HUES48 (cell line): Measurements from ENCODE around the gene AMBP.
"Not testable (repeated sequence)": the region's sequence is repeated elsewhere in the genome, so short reads cannot be mapped to it uniquely, and the experiment has no call there.

Experiments used
- H3K27ac ChIP-seq: one replicate; pipeline ENCODE4 v1.7.0; 2013; ENCODE audit warnings: low read depth, low read length, inconsistent platforms
- H3K27me3 ChIP-seq: 2 replicates; pipeline ENCODE4 v1.6.1; 2013; ENCODE audit warnings: mild to moderate bottlenecking, low read length; ENCODE audit not compliant: control insufficient read depth, insufficient read depth
- H3K36me3 ChIP-seq: 2 replicates; pipeline ENCODE4 v1.6.1; 2013; ENCODE audit warnings: low read length; ENCODE audit not compliant: control insufficient read depth, insufficient read depth
- H3K4me1 ChIP-seq: 2 replicates; pipeline ENCODE4 v1.6.1; 2013; ENCODE audit warnings: mild to moderate bottlenecking, low read length; ENCODE audit not compliant: control insufficient read depth, insufficient read depth
- H3K4me3 ChIP-seq: 2 replicates; pipeline ENCODE4 v1.5.1; 2013; ENCODE audit warnings: mild to moderate bottlenecking, low read depth, low read length
- H3K9ac ChIP-seq: 2 replicates; pipeline ENCODE4 v1.6.1; 2013; ENCODE audit warnings: mild to moderate bottlenecking, low read depth, low read length, moderate library complexity
- H3K9me3 ChIP-seq: 2 replicates; pipeline ENCODE4 v1.6.1; 2013; ENCODE audit warnings: low read length; ENCODE audit not compliant: control insufficient read depth, insufficient read depth

Gene AMBP

GRCh38 chr9:114048533-114049415, 29.3 kb downstream of the AMBP start:
- Histone ChIP-seq H3K27me3 (no peaks in the 10 kb centered on the region), H3K4me1 (no peaks in the 10 kb centered on the region), H3K36me3 (peaks cover 41% of the 10 kb centered on the region), H3K27ac (no peak overlapping the region), H3K9me3 (no peaks in the 10 kb centered on the region), H3K4me3 (no peak overlapping the region), H3K9ac (no peak overlapping the region)

GRCh38 chr9:114047717-114048116, 30.4 kb downstream of the AMBP start:
- Histone ChIP-seq H3K4me3 (no peak overlapping the region), H3K9me3 (no peaks in the 10 kb centered on the region), H3K36me3 (peaks cover 41% of the 10 kb centered on the region), H3K27ac (no peak overlapping the region), H3K9ac (no peak overlapping the region), H3K27me3 (no peaks in the 10 kb centered on the region), H3K4me1 (no peaks in the 10 kb centered on the region)

GRCh38 chr9:114046875-114047274, 31.2 kb downstream of the AMBP start:
- Histone ChIP-seq H3K36me3 (peaks cover 35% of the 10 kb centered on the region), H3K4me3 (no peak overlapping the region), H3K27me3 (no peaks in the 10 kb centered on the region), H3K9me3 (no peaks in the 10 kb centered on the region), H3K27ac (no peak overlapping the region), H3K9ac (no peak overlapping the region), H3K4me1 (no peaks in the 10 kb centered on the region)

- H3K9me3 ChIP-seq = no peaks in the 10 kb centered on the region
- H3K27me3 ChIP-seq = no peaks in the 10 kb centered on the region
- peaks cover 29% of the 10 kb centered on the region for H3K36me3 ChIP-seq
- no peaks in the 10 kb centered on the region for H3K4me1 ChIP-seq
- H3K27ac ChIP-seq = no peak overlapping the region
- H3K9ac ChIP-seq = no peak overlapping the region
- no peak overlapping the region for H3K4me3 ChIP-seq
Measured at GRCh38 chr9:114046237-114046755, 31.8 kb downstream of the AMBP start.

- peaks cover 16% of the 10 kb centered on the region for H3K36me3 ChIP-seq
- H3K27me3 ChIP-seq, H3K9me3 ChIP-seq, H3K27ac ChIP-seq, H3K9ac ChIP-seq, H3K4me1 ChIP-seq, H3K4me3 ChIP-seq: not testable (repeated sequence)
Measured at GRCh38 chr9:114043660-114044059, 34.4 kb downstream of the AMBP start.

GRCh38 chr9:114039484-114039883, 38.6 kb downstream of the AMBP start:
- Histone ChIP-seq H3K27ac (no peak overlapping the region), H3K36me3 (peaks cover 27% of the 10 kb centered on the region), H3K4me3 (no peak overlapping the region), H3K27me3 (no peaks in the 10 kb centered on the region), H3K9ac (no peak overlapping the region), H3K4me1 (peaks cover 11% of the 10 kb centered on the region), H3K9me3 (no peaks in the 10 kb centered on the region)

- Histone ChIP-seq H3K27ac (peak overlapping the region; percentile 60), H3K36me3 (peaks cover 33% of the 10 kb centered on the region), H3K4me1 (peaks cover 11% of the 10 kb centered on the region), H3K9me3 (no peaks in the 10 kb centered on the region), H3K9ac (no peak overlapping the region), H3K27me3 (no peaks in the 10 kb centered on the region), H3K4me3 (no peak overlapping the region)
Measured at GRCh38 chr9:114038724-114039313, 39.3 kb downstream of the AMBP start.

- H3K9ac ChIP-seq = no peak overlapping the region
Measured at GRCh38 chr9:114037961-114038723, 40.0 kb downstream of the AMBP start.

GRCh38 chr9:114037249-114037648, 40.9 kb downstream of the AMBP start:
- Histone ChIP-seq H3K4me1 (peaks cover 11% of the 10 kb centered on the region), H3K27me3 (no peaks in the 10 kb centered on the region), H3K36me3 (peaks cover 43% of the 10 kb centered on the region)

More at GRCh38 chr9:114037961-114038723, 40.0 kb downstream of the AMBP start:
- peaks cover 11% of the 10 kb centered on the region for H3K4me1 ChIP-seq
- peaks cover 37% of the 10 kb centered on the region for H3K36me3 ChIP-seq
- no peak overlapping the region for H3K4me3 ChIP-seq
- H3K27ac ChIP-seq = peak overlapping the region; percentile 60
- no peaks in the 10 kb centered on the region for H3K27me3 ChIP-seq
- no peaks in the 10 kb centered on the region for H3K9me3 ChIP-seq

GRCh38 chr9:114035845-114036801, 42.0 kb downstream of the AMBP start:
- Histone ChIP-seq H3K4me1 (peaks cover 11% of the 10 kb centered on the region), H3K27ac (no peak overlapping the region), H3K27me3 (no peaks in the 10 kb centered on the region), H3K4me3 (no peak overlapping the region), H3K36me3 (peaks cover 46% of the 10 kb centered on the region), H3K9ac (no peak overlapping the region), H3K9me3 (no peaks in the 10 kb centered on the region)

More at GRCh38 chr9:114037249-114037648, 40.9 kb downstream of the AMBP start:
- Histone ChIP-seq H3K4me3 (no peak overlapping the region), H3K9me3 (no peaks in the 10 kb centered on the region), H3K9ac (no peak overlapping the region), H3K27ac (no peak overlapping the region)
